HepG2 (cell line): Measurements from ENCODE around the gene TEKT2.

ENCODE experiments used
- BCL6 ChIP-seq: IDR thresholded peaks from 2 replicates; pipeline ENCODE4 v1.6.1; 2016; ENCODE audit warnings: missing genetic modification reagents, missing compliant biosample characterization
- CREB1 ChIP-seq, 2 experiments: fragments of 450-650 bp in 1 of 2; IDR thresholded peaks; 2 replicates each; pipeline ENCODE4 v1.6.1; 2016 to 2017; ENCODE audit warnings: control low read depth in 1 of 2, mild to moderate bottlenecking in 1 of 2, missing compliant biosample characterization in 1 of 2, missing genetic modification characterization in 1 of 2
- HOXD1 ChIP-seq: sonication (generic); formaldehyde crosslinking; IDR thresholded peaks from 2 replicates; pipeline ENCODE4 v1.5.0; 2020; ENCODE audit warnings: missing genetic modification reagents
- JDP2 ChIP-seq: sonication (generic); formaldehyde crosslinking; IDR thresholded peaks from 2 replicates; pipeline ENCODE4 v1.8.1; 2022; ENCODE audit warnings: missing genetic modification reagents, borderline replicate concordance
- KLF16 ChIP-seq, 2 experiments: sonication (generic) in 1 of 2; formaldehyde crosslinking in 1 of 2; IDR thresholded peaks; 2 replicates each; pipeline versions ENCODE4 v1.6.1 to v1.8.0; 2016 to 2023; ENCODE audit warnings: missing genetic modification reagents in 2 of 2, missing compliant biosample characterization in 1 of 2
- MAX ChIP-seq: IDR thresholded peaks from 2 replicates; pipeline ENCODE4 v1.6.1; 2012; ENCODE audit warnings: inconsistent platforms
- POLR2A ChIP-seq, 2 experiments: IDR thresholded peaks; 2 replicates each; pipeline ENCODE4 v1.6.1; 2011; ENCODE audit warnings: low read depth in 2 of 2, low read length in 2 of 2, mild to moderate bottlenecking in 1 of 2, moderate library complexity in 1 of 2; ENCODE audit not compliant: insufficient read depth in 1 of 2
- RERE ChIP-seq: IDR thresholded peaks from 2 replicates; pipeline ENCODE4 v1.6.1; 2016; ENCODE audit warnings: low read depth, missing genetic modification reagents, missing compliant biosample characterization
- TAF1 ChIP-seq: sonication (generic); formaldehyde crosslinking; IDR thresholded peaks from 2 replicates; pipeline ENCODE4 v1.4.0; 2020; ENCODE audit warnings: missing genetic modification reagents
- ZBTB34 ChIP-seq: sonication (generic); formaldehyde crosslinking; IDR thresholded peaks from 2 replicates; pipeline ENCODE4 v1.8.0; 2022; ENCODE audit warnings: mild to moderate bottlenecking, missing genetic modification reagents
- TF ChIP-seq, protein P1 (sequence below): sonication (generic); formaldehyde crosslinking; IDR thresholded peaks from 2 replicates; pipeline ENCODE4 v1.5.0; 2020; ENCODE audit warnings: mild to moderate bottlenecking, missing genetic modification reagents, moderate library complexity

- TF ChIP-seq CREB1 (IDR thresholded peaks at IDR 0.05) = no peak
- TF ChIP-seq CREB1 (CRISPR knock-in tag; IDR thresholded peaks at IDR 0.05) = no peak
- no peak for TF ChIP-seq JDP2 (CRISPR knock-in tag)
- TF ChIP-seq RERE = no peak
- no peak for TF ChIP-seq BCL6
- TF ChIP-seq HOXD1 (CRISPR knock-in tag) = no peak
- TF ChIP-seq MAX = 0 out of 2 replicates have a peak, but pooled peaks have one; percentile 26
- no peak for TF ChIP-seq TAF1 (CRISPR knock-in tag)
- TF ChIP-seq, protein P1, sequence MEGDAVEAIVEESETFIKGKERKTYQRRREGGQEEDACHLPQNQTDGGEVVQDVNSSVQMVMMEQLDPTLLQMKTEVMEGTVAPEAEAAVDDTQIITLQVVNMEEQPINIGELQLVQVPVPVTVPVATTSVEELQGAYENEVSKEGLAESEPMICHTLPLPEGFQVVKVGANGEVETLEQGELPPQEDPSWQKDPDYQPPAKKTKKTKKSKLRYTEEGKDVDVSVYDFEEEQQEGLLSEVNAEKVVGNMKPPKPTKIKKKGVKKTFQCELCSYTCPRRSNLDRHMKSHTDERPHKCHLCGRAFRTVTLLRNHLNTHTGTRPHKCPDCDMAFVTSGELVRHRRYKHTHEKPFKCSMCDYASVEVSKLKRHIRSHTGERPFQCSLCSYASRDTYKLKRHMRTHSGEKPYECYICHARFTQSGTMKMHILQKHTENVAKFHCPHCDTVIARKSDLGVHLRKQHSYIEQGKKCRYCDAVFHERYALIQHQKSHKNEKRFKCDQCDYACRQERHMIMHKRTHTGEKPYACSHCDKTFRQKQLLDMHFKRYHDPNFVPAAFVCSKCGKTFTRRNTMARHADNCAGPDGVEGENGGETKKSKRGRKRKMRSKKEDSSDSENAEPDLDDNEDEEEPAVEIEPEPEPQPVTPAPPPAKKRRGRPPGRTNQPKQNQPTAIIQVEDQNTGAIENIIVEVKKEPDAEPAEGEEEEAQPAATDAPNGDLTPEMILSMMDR (CRISPR knock-in tag) = no peak
- TF ChIP-seq KLF16 (CRISPR knock-in tag; IDR thresholded peaks at IDR 0.05) = no peak
- TF ChIP-seq POLR2A (IDR thresholded peaks at IDR 0.05; ENCODE audit: insufficient read depth in 1 of 2, low read depth in 2 of 2, low read length in 2 of 2) = 0 out of 4 replicates have a peak, but pooled peaks of 1 of the 2 experiments have one; percentile 16
- TF ChIP-seq ZBTB34 (CRISPR knock-in tag) = no peak
These were observed 5.7 kb downstream of the TEKT2 start for GRCh38 chr1:36089393-36090121.
